ENCODE results near the gene TRPM3.

- TF ChIP-seq CTCF (conservative IDR thresholded peaks at IDR 0.05) (no peak), ZFX (IDR thresholded peaks at IDR 0.05) (no peak)
Measured at GRCh38 chr9:70613024-70613768, 508.2 kb downstream of the TRPM3 start.

Measured in C4-2B (cell line).